HG03159 (cell line): Measurements from ENCODE around the gene FGF3.

Source experiments
- ATAC-seq: cut with Tn5 transposase; IDR thresholded peaks from one replicate; pipeline ENCODE4 v1.9.1; 2021; ENCODE audit warnings: mild to moderate bottlenecking, moderate library complexity; ENCODE audit not compliant: unreplicated experiment

FGF3 gene

DNA sequence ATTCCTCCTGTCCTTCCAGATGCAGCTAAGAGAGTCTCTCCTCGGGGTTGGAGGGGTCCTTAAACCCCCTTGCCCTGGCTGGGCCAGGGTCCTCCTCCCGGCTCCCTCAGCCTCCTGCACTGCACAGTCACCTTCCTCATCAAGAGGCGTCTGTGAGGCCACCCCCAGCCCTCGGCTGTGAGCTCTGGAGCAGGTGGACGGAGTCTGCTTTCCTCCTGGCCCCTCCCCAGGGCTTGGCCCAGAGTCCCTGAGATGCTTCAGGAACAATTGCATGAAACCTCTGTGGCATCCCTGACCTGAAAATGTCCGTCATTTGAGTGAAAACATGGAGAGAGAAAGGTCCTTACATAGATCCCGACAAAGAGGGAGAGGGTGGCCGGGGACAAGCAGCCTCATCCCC, 6.7 kb upstream of the FGF3 start:
- no peak for ATAC-seq

DNA sequence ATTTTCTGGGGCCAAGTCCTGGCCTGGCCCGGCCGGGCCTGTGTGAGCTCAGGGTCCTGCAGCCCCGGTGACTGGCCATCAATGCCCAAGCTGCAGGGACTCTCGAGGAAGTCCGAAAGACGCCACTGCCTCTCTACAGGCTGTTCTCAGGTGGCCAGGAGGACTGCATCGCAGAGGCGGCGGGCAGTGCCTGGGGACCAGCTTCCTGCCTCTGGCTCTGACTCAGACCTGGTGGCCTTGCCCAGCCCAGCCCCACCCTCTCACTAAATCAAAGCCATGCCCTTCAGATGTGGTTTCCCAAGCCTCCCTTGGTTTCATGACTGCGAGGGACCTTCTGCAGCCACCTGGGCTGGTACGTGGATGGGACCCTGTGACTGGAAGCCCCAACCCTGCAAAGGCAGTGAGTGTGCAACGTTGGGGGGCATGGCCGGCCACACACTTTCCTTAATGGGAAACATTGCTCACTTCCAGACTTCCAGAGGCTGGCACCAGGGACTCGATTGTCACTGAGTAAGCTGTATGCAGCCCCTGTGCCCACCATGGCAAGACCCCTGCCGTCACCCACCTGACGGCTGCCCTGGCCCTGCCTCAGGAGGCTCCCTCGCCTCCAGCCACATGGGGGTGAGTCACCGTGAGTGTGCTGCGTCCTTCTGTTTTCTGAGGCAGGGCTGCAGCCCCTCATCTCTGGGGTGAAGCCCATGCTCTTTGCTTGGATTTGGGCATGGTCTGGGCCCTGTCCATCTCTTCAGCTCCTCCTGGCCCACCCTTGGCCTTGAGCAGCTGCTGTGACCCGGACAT, 6.0 kb upstream of the FGF3 start:
- no peak for ATAC-seq

DNA sequence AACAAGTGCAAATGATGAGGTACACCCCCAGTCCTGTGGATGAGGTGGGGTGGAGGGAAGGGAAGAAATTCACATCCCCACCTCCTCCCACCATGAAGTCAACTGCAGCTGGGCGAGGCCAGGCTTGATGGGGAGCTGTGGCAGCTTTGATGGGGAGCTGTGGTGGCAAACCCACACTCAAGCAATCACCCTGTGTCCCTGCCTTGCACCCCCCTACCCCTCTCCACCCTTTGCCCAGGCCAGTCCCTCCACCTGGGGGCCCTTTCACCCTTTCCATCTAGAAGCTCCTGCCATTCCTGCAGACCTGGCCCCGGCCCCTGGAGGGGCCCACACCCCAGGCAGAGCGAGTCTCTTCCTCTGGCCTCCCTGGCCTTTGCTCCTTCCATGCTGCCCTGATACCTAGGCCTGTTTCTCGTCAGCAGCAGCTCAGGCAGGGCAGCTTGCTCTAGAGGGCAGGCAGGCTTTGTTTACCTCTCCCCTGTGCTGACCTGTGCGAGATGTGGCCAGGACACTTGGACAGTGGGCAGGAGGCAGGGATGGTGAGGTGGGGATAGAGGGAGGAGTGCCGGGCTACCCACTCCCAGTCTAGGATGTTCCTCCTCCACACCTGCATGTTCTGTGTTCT, 4.5 kb upstream of the FGF3 start:
- ATAC-seq, result no peak

DNA sequence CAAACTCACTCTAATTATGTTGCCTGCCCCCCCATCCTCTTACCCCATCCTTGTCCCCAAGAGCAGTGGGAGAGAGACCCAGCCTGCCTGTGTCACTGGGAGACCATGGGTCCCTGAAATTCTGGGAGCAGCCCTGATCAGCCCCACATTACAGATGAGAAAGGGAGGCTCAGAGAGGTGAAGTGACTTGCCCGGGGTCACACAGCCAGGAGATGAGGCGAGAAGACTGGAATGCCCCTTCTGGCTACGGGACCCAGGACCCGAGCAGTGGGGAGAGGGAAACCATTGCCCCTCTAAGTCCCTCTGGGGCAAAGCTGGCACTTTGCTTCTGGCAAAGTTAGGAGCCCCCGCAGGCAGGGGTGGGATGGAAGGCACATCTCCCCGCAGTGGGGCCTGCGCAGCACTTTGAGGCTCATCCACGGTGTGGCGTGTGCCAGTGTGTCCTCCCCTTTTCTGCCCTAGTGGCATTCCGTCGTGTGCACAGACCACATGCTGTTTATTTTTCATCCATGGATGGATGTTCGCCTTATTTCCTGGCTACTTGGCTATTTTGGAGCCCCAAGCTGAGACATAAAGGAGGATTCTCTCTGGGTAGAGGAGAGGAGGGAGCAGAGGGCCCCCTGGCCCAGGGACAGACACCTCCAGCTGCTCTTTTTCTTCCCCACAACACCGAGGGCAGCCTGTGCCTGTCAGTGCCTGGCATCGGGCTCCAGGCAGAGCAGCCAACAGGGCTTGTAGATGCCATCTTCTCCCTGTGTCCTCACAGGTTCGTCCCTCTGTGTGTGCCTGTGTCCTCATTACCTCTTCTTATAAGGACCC, 3.7 kb upstream of the FGF3 start:
- ATAC-seq, result no peak

DNA sequence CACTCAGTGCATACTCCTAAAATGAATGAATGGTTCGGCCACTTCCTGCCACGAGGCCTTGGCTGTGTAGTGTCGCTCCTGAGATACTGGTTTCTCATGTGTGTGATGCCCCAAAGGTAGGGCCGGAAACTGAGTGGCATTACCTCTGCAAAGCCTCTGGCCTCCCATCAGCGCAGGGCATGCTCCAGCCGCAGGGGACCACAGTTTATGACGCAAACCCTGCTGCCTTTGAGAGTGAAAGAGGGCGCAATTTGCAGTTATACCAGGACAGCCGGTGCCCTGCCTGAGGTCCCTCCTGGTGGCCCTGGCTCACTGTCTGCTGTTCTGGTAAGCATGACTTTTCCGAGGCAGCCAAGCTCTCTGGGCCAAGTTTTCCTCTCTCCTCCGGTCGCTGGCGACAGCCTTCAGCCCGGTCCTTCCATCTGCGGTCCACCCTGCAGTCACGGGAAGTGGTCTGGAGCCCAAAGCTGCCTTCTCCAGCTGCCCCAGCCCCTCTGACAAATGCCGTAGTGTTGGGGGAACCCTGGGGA, 2.4 kb upstream of the FGF3 start:
- no peak for ATAC-seq

DNA sequence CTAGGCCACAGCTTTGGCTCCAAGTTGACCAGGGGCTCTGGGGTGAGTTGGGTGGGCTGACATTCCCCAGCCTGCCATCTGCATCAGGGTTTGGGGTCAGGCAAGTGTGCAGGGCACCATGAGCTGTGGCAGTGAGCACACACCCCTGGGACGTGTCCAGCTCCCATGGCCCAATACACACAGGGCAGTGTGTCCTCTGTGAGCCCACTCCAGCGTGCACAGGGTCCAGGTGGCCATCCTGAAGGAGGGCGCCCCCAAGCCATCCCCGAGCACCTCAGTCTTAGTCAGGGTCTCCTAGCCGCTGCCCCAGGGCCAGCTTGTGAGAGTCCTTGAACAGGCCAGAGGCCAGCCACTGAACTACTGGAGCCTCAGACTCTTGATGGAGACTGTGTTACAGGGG, 1.2 kb upstream of the FGF3 start:
- ATAC-seq, result no peak

DNA sequence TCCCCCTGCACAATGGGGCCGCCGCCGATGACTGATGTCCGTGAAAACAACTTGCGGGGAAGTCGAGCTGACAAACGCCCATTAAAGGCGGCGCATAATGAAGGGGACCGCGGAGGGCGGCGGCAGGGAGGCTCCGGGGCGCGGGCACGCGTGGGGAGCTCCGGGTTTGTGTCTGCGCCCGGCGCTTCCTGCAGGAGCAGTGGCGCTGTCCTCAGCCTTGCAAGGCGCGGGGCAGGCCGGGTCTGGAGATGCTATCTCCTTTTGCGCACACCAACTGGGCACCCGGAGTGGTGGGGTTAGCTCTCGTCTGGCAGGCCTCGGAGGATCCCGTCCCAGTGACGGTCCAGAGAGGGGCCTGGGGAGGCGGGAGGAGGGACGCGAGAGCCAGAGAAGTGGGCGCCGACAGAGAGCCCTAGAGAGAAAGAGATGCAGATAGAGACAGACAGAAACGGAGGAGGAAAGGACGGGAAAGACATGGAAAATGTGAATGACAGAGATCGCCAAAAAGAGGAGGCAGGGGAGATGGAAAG, 390 bp upstream of the FGF3 start:
- ATAC-seq, result no peak

DNA sequence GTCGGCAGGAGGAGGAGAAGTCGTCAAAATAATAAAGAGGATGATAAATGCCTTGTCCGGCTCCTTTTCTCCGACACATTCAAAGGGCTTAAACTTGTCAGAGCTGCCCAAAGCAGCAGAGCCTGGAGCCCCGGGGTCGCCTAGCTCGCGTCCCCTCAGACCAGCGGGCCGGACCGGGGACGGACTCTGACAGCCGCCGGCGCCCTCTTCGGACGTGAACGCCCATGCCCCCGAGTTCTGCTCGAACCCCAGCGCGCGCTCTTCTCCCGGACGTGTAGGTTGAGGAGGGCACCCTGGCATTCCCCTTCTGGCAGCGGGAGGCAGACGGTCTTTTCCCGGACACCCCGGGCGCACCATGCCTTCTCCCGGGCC, 999 bp downstream of the FGF3 start:
- no peak for ATAC-seq

DNA sequence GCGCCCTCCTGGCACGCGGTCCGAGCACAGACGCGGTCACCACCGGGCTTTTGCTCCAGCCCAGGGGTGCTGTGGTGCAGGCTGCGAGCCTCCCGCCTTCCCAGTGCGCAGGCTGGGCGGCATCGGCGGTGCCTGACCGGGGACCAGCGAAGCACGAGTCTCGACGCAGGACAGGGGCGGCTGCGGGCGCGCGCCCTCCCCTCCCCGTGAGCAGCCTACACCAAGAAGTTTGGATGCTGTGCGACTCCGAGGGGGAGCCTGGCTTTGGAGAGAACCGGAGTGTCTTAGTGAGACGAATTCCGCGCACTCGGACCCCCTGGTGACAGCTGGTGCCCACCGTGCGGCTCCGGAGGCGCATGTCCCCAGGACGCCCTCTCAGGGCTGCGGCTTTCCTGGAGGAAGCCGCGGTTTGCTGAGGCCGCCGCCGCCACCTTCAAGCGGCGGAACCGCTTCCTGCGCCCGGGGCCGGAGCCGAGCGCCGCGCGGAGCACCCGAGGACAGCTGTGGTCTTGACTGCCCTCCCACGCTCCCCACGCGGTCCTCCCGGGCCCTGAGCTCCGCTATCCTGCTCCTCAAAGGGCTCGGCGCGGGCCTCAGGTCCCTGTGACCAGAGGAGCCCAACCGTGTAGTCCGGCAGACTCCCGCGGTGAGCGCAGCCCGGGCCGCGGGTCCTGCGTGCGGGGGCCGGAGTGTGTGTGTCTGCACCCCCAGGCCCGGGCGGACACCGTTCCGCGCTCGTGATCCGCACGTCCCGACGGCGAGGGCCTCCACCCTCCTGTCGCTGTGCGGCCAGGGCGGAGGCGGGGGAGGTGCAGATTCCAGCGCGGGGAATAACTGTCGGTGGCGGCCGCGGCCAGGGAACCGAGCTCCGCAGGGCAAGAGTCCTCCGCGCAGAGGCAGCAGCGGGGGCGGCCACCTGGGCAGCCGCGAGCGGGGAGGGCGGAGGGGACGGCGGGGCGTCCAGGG, 1.7 kb downstream of the FGF3 start:
- no peak for ATAC-seq

DNA sequence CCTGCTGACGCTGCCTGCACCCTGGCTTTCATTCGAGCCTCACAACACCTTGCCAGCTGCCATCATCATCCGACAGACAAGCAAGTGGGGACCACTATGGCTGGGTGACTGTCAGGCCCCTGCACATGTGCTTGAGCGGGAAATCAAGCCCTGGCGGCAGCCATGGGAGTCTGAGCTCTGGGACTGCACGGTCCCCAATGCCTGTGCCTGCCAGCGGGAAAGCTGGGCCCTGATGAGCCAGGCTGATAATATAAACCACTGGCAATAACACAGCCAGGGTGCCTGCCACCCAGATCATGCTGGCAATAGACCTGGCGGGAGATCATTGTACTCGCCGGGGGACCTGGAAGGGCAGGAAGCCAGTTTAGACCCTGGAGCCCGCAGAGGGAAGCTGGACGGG, 2.5 kb downstream of the FGF3 start:
- no peak for ATAC-seq

DNA sequence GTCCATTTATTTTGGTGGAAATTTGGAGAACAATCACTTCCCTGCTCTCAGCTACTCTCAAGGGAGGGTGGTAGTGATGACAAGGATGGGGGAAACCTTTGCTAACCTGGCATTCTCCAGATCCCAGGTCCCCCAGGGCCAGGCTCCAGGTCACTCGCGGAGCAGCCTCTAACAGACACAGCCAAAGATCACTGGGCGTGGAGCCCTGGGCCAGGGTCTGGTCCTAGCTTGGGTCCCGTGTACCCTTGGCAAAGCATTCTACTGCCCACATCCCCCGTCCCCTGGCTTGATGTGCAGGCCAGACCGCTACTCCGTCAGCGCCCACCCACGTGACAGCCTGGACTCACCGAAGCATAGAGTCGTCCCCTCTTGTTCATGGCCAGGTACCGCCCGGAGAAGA, 3.2 kb downstream of the FGF3 start:
- no peak for ATAC-seq

DNA sequence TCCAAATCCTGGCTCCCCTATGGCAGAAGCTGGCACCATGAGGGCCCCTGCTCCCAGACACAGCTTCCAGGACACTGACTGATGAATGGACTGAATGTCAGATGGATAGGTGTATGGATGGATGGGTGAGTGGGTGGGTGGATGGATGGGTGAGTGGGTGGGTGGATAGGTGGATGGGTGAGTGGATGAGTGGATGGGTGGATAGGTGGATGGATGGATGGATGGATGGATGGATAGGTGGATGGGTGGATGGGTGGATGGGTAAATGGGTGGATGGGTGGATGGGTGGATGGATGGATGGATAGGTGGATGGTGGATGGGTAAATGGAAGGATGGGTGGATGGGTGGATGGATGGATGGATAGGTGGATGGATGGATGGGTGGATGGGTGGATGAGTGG, 4.3 kb downstream of the FGF3 start:
- no peak for ATAC-seq

DNA sequence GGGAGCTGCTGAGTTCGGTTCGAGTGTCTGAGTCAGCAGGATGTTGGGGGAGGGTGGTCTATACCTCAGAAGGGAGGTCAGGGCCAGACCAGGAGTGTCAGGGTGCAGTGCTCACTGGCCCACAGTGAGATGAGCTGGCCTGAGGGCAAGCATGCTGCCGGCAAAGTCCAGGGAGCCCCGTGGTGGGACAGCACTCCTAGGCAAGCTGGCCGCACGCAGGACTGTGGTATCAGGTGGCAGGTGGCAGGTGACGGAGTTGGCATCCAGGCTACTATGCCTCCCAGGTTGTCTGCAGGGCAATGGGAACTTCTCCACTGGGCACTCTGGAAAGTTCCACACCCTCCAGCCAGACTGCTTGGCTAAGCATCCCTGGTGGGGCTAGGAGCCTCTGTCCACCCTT, 4.8 kb downstream of the FGF3 start:
- no peak for ATAC-seq

DNA sequence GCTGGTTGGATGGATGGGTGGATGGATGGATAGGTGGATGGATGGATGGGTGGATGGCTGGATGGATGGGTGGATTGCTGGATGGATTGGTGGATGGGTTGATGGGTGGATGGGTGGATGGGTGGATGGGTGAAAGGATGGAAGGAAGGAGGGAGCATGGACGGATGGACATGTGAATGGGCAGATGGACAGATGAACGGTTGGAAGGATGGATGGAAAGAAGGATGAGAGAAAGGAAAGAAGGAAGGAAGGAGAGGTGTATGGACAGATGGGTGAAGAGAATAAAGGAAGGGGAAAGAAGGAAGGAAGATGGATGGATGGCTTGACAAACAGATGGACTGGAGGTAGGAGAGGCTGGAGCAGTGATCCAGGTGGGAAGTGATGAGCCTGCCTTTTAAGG, 5.4 kb downstream of the FGF3 start:
- ATAC-seq, result no peak

DNA sequence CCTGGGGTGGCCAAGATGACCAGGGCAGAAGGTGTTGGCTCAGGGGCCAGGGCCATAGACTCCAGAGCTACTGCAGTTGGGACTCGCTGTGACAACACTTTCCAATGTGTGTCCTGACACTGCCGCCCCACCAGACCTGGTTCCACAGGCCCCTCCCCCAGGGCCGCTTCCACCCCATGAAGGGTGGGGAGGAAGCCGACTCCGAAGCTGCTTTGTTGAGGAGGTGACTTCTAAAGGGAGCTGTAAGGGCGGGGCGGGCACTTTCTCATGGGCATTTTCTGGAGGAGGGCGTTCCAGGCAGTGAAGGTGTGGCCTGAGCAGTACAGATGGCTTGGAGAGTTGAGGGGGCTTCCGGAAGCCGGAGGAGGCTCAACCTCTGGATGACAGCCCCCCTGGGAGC, 6.3 kb downstream of the FGF3 start:
- no peak for ATAC-seq

DNA sequence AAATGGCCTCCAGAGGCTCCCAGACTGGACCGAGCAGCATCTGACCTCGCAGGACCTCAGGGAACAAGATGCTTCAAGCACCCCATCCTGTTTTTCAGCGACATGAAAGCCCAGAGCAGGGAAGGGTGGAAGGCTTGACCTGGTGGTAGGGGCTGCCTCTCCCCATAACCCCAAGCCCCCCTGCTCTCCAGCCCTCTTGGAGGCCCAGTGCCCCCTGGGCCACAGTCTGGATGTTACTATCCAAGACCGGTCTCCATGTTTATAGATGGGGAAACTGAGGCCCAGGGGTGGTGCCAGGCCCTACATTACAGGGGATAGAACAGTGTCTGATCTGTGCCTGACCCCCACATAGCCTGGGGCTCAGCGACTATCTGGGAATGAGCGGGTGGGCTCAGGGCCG, 7.0 kb downstream of the FGF3 start:
- ATAC-seq, result no peak

DNA sequence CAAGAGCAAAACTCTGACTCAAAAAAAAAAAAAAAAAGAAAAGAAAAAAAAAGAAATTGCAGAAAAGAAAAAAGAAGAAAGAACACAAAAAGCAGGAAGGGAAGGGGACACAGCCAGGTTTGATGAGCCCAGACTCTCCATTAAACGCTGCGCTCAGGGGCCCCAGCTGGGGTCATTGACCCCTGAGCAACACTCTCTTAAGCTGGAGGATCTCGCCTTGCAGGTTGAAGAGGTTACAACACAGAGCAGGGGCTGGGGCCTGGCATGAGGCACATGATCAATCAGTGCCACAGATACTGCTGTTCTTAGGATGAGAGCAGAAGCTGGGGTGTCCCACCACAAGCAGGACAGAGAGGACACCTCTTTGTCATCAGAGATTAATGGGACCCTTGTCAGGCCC, 7.8 kb downstream of the FGF3 start:
- no peak for ATAC-seq

DNA sequence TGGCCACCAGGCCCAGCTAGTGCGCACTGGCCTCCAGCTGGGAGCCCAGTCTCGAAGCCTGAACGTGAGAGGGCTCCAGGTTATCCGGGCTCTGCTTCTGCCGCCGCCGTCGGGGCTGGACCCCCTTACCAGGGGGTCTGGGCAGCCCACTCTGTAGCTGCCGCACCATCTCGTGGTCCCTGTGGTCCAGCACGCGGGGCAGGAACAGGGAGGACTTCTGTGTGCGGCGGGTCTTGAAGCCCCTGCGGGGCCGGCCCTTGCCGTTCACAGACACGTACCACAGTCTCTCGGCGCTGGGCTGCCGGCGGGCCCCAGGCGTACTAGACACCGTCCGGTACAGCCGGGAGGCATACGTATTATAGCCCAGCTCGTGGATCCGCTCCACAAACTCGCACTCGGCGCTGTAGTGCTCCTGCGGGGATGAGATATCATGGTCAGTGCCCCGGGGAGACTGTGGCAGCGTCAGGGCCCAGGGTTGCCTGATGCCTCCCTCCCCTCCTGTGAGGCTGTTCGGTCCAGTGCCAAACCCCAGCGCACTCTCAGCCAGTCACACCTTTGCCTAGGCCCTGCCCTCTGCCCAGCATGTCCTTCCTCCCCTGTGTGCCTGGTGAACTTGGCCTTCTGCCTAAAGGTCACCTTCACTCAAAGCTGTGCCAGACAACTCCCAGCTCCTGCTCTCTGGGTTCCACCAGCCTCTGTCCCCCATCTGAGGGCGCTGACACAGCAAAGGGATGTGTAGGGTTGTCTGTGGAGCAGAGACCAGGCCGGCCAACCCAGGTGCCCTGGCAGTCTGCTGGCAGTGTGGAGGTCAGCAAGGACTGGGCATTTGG, 8.7 kb downstream of the FGF3 start:
- no peak for ATAC-seq

DNA sequence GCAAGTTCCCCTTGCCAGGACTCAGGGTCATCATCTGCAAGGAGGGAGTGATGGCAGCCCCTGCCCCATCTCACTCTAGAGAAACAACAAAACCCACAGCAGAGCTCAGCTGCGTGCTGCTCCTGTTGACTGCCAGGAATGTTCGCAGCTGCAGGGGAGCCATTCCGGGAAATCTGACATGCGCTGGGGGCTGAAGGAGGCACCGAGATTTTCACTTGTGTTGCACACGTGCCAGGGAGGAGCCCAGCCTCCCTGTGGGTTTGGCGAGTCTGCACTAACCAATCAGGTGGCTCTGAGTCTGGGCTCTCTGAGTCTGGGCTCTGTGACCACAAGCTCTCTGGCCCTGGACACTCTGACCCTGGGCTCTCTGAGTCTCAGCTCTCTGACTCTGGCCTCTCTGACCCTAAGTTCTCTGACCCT, 10.5 kb downstream of the FGF3 start:
- ATAC-seq, result no peak
